Left lung (tissue), 10 donors: Measurements from ENCODE around the gene CPM. TPM values are rescaled to one million over a fixed set of nuclear protein-coding genes. Genes with fewer than 3 reads are reported as not detected.
A peak's percentile ranks its signal among the peaks of the same experiment; 100 is the strongest.

ENCODE experiments used
- ATAC-seq: fragments of 200-7000 bp; cut with Tn5 transposase; one replicate; pipeline ENCODE4 v1.9.1; 2020; ENCODE audit warnings: moderate library complexity
- DNase-seq, 4 donors: peaks; one replicate each; pipeline ENCODE4 v3.0.0-alpha.2; 2013 to 2020
- H3K27ac ChIP-seq, 2 donors: fragments of 200-600 bp; sonication (generic) in 1 of 2; one replicate each; pipeline versions ENCODE4 v1.5.0 to v1.8.0; 2020 to 2021
- H3K27me3 ChIP-seq, 2 donors: fragments of 200-600 bp; sonication (generic) in 1 of 2; one replicate each; pipeline versions ENCODE4 v1.5.0 to v1.8.0; 2020 to 2021
- H3K36me3 ChIP-seq, 2 donors: fragments of 200-600 bp; sonication (generic) in 1 of 2; one replicate each; pipeline versions ENCODE4 v1.5.0 to v1.8.0; 2020 to 2021
- H3K4me1 ChIP-seq, 2 donors: fragments of 200-600 bp; one replicate each; pipeline ENCODE4 v1.8.0; 2021
- H3K4me3 ChIP-seq, 2 donors: fragments of 200-600 bp; sonication (generic) in 1 of 2; one replicate each; pipeline versions ENCODE4 v1.5.0 to v1.8.0; 2020 to 2021; ENCODE audit warnings: mild to moderate bottlenecking in 1 of 2
- H3K9me3 ChIP-seq, 2 donors: fragments of 200-600 bp; sonication (generic) in 1 of 2; one replicate each; pipeline versions ENCODE4 v1.5.0 to v1.8.0; 2020 to 2021
- intact Hi-C, 2 donors: fragments of 100-400 bp; cut with DNase I; formaldehyde crosslinking; loops; one replicate each; pipeline versions ENCODE4 v1.11.2 to v1.14.2; 2022
- polyA plus RNA-seq, 6 donors: library from polyadenylated mRNA; unstranded; fragments of 120-200 nt; gene quantifications; one replicate each; pipeline ENCODE4 v1.2.1, GENCODE V29; 2013; ENCODE audit not compliant: insufficient read length in 6 of 6
- total RNA-seq, 2 donors: library from RNA; stranded (reverse); fragmentation: NEBNext Ultra II Directional; extraction: Animal tissue kit (Norgen Biotek cat#: 25700); gene quantifications; one replicate each; pipeline ENCODE4 v1.2.1, GENCODE V29; 2021
- TF ChIP-seq, protein P1 (sequence below), 2 donors: fragments of 200-600 bp; sonication (generic) in 1 of 2; IDR thresholded peaks; one replicate each; pipeline versions ENCODE4 v1.5.0 to v1.8.0; 2021; ENCODE audit warnings: antibody characterized with exemption in 2 of 2
- donor health status: DM: no; HTN: yes; CAD: no.
- donor health status: DM: no; HTN: no; CAD: no.

CPM gene
- total and polyA plus RNA-seq, 8 donors = 180 to 708 (median 336) TPM

- TF ChIP-seq, protein P1, sequence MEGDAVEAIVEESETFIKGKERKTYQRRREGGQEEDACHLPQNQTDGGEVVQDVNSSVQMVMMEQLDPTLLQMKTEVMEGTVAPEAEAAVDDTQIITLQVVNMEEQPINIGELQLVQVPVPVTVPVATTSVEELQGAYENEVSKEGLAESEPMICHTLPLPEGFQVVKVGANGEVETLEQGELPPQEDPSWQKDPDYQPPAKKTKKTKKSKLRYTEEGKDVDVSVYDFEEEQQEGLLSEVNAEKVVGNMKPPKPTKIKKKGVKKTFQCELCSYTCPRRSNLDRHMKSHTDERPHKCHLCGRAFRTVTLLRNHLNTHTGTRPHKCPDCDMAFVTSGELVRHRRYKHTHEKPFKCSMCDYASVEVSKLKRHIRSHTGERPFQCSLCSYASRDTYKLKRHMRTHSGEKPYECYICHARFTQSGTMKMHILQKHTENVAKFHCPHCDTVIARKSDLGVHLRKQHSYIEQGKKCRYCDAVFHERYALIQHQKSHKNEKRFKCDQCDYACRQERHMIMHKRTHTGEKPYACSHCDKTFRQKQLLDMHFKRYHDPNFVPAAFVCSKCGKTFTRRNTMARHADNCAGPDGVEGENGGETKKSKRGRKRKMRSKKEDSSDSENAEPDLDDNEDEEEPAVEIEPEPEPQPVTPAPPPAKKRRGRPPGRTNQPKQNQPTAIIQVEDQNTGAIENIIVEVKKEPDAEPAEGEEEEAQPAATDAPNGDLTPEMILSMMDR (IDR thresholded peaks at IDR 0.05) = no peak
- no peak overlapping the region for H3K4me3 ChIP-seq
- no peaks in the 10 kb centered on the region for H3K9me3 ChIP-seq
- no peaks in the 10 kb centered on the region for H3K36me3 ChIP-seq
- H3K27ac ChIP-seq = no peak overlapping the region
- ATAC-seq = peak; percentile 43
- H3K4me1 ChIP-seq = peaks cover 0 to 3% of the 10 kb centered on the region in 2 donors
- DNase-seq = no peak
- H3K27me3 ChIP-seq = no peaks in the 10 kb centered on the region
- intact Hi-C loops = no loop called here
These were observed 7.8 kb upstream of the CPM start for GRCh38 chr12:68940731-68941130.

DNA sequence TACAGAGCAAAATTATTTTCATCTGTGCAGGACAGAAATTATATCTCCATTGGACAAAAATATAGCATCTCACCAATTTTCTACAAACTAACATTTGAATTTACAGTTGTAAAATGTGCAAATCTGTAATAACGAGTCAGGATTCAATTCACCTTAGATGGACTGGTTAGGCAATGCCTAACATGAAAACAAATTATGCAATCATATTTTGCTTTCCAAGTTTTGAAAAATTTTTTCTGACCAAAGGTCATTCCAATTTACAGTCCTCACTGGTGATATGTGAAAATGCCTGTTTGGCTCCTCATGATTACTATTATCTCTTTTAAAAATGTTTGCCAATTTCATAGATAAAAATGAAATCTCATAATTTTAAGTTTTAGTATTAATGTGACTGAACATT is 6.5 kb upstream of the CPM start:
- H3K36me3 ChIP-seq = no peaks in the 10 kb centered on the region
- no peak for ATAC-seq
- TF ChIP-seq, protein P1 (IDR thresholded peaks at IDR 0.05) = no peak
- no peaks in the 10 kb centered on the region for H3K9me3 ChIP-seq
- H3K27me3 ChIP-seq = no peaks in the 10 kb centered on the region
- H3K4me3 ChIP-seq = no peak overlapping the region
- DNase-seq = no peak
- intact Hi-C loops = loop anchor here in 1 of 2 donors (5.0 kb wide), 1 partner anchor 298 kb away; the partner anchor contains the start of gene CPSF6
- H3K27ac ChIP-seq = no peak overlapping the region
- peaks cover 0 to 3% of the 10 kb centered on the region in 2 donors for H3K4me1 ChIP-seq

GRCh38 chr12:68934392-68934791 is 1.4 kb upstream of the CPM start:
- Histone ChIP-seq H3K27me3 (peaks cover 0 to 13% of the 10 kb centered on the region in 2 donors), H3K36me3 (peaks cover 0 to under 1% of the 10 kb centered on the region in 2 donors), H3K27ac (no peak overlapping the region), H3K4me3 (no peak overlapping the region), H3K4me1 (peaks cover 0 to 10% of the 10 kb centered on the region in 2 donors), H3K9me3 (no peaks in the 10 kb centered on the region)
- TF ChIP-seq, protein P1 (IDR thresholded peaks at IDR 0.05) = no peak
- ATAC-seq = no peak
- DNase-seq = no peak
- intact Hi-C loops = no loop called here

DNA sequence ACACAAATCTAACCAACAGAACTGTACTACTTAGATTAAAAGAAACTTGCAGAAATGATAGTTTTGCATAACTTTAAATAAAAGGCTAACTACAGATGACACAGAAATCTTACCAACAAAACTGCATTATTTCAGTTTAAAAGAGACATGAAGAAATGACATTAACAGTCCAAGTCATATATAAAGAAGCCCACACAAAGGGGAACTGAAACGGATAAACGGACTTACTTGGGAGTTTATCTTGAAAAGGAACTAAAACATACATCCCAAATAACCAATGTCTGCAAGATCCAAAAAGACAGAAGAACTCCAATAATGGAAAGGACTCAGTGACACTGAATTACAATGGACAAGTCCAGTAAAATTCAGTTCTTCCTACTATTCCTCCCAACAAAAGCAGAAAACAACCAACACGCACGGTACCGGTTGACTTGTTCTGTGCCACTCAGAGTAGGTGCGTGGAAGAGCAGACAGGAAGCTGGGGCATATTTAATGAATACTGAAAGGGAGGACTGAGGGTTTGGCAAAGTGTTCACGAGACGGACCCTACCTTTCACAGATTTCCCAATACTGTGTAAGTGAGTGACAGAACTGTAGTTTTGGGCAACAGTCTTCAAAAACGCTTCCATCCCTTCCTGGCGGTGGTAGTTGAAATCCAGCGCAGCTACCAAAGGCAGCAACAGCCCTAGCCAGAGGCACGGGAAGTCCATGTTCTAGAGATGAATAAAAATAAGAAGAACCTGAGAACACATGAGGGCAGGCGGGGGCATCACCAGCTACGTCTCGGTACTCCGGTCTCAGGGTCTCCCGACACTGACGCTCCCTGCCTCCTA is 627 bp downstream of the CPM start:
- peaks cover 0 to 7% of the 10 kb centered on the region in 2 donors for H3K36me3 ChIP-seq
- peak overlapping the region; percentile 64 to 66 for H3K4me3 ChIP-seq
- peaks cover 0 to 4% of the 10 kb centered on the region in 2 donors for H3K9me3 ChIP-seq
- intact Hi-C loops = no loop called here
- TF ChIP-seq, protein P1 (IDR thresholded peaks at IDR 0.05) = no peak
- peak; percentile 58 for ATAC-seq
- peaks cover 0 to 10% of the 10 kb centered on the region in 2 donors for H3K4me1 ChIP-seq
- H3K27me3 ChIP-seq = peaks cover 0 to 13% of the 10 kb centered on the region in 2 donors
- peak overlapping the region; percentile 58 to 81 for H3K27ac ChIP-seq
- peak in 1 of 4 donors; percentile 26 for DNase-seq

- Histone ChIP-seq H3K27me3 (peaks cover 0 to 13% of the 10 kb centered on the region in 2 donors), H3K4me3 (peak overlapping the region; percentile 64 to 66)
These were observed 2.8 kb downstream of the CPM start for GRCh38 chr12:68930178-68930577.

More at GRCh38 chr12:68930178-68930577, 2.8 kb downstream of the CPM start:
- H3K9me3 ChIP-seq = peaks cover 0 to 4% of the 10 kb centered on the region in 2 donors
- H3K36me3 ChIP-seq = peaks cover 0 to 10% of the 10 kb centered on the region in 2 donors
- TF ChIP-seq, protein P1 (IDR thresholded peaks at IDR 0.05) = no peak
- peaks cover 0 to 10% of the 10 kb centered on the region in 2 donors for H3K4me1 ChIP-seq
- peak overlapping the region in 1 of 2 donors; percentile 49 for H3K27ac ChIP-seq
- no peak for ATAC-seq
- DNase-seq = no peak
- intact Hi-C loops = no loop called here
